ENCODE results near the gene SLC49A3. TPM values are rescaled to one million over a fixed set of nuclear protein-coding genes. Genes with fewer than 3 reads are reported as not detected.

SLC49A3 gene
- total and polyA plus RNA-seq, 10 of the 15 experiments (the other 5 are each of a cell fraction or from before 2014, with no cell fraction given) = 0.09 to 0.85 (median 0.18) TPM; not detected in 4

DNA sequence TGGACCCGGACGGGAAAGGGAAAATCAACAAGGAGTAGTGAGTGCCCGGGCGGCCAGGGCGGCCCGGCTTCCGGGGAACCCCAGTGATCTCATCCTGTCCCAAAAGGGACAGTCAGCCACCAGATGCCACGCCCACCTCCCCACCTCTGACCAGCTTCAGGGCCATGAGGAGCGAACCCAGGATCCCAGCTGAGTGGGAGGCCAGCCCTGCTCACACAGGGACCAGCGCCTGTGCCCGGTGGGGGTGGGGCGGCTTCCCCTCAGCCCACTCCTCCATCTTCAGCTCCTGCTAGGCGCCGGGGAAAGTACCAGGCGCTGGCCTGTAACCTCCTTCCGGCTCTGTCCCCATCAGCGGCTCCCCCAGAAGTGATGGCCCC is 8.4 kb downstream of the SLC49A3 start (continued):
- TF ChIP-seq, protein P1, sequence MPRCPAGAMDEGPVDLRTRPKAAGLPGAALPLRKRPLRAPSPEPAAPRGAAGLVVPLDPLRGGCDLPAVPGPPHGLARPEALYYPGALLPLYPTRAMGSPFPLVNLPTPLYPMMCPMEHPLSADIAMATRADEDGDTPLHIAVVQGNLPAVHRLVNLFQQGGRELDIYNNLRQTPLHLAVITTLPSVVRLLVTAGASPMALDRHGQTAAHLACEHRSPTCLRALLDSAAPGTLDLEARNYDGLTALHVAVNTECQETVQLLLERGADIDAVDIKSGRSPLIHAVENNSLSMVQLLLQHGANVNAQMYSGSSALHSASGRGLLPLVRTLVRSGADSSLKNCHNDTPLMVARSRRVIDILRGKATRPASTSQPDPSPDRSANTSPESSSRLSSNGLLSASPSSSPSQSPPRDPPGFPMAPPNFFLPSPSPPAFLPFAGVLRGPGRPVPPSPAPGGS (IDR thresholded peaks at IDR 0.05; ENCODE audit: borderline replicate concordance, insufficient read depth, low read depth, low read length, poor library complexity, severe bottlenecking) = no peak
- TF ChIP-seq STAT3 (IDR thresholded peaks at IDR 0.05; ENCODE audit: low read depth, low read length) (no peak), POU2F2 (IDR thresholded peaks at IDR 0.05; ENCODE audit: borderline replicate concordance, low read depth, low read length) (no peak), MEF2A (IDR thresholded peaks at IDR 0.05; ENCODE audit: insufficient read depth, low read depth, low read length) (no peak), CBX5 (IDR thresholded peaks at IDR 0.05; ENCODE audit: low read depth) (no peak), BMI1 (IDR thresholded peaks at IDR 0.05; ENCODE audit: borderline replicate concordance) (no peak)

DNA sequence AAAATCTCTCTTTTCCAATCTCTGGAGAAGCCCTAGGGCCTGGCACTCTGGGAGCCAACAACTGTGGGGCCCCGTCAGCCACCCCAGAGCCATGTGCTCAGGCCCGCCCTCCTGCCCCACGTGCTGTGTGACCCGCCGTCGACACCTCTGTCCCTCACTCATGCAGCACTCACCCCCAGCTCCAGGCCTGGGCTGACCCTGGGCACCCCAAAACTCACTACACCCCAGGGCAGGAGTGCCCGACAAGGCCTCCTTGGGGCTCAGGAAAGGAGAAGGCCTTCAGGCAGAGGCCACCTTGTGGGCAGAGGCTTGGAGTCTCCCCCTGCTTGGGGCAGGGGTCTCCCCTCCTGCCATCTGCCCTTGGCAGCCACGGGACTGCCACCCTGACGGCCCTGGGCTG is 8.9 kb downstream of the SLC49A3 start:
- Histone ChIP-seq H3K9me3 (replicated peaks; ENCODE audit: control insufficient read depth, insufficient read depth, low read length) (no peaks in the 10 kb centered on the region), H2AFZ (ENCODE audit: control insufficient read depth, low read depth, low read length) (no peak overlapping the region), H4K20me1 (ENCODE audit: control insufficient read depth, insufficient read depth) (no peaks in the 10 kb centered on the region), H3K27me3 (replicated peaks in 1 of 2; ENCODE audit: control insufficient read depth in 2 of 2, insufficient read depth in 2 of 2, low read length in 1 of 2) (no peaks in the 10 kb centered on the region), H3K4me3 (no peak overlapping the region), H3K9ac (ENCODE audit: control insufficient read depth, insufficient read depth, low read length) (no peak overlapping the region), H3K4me1 (ENCODE audit: control insufficient read depth, insufficient read depth, low read length) (peaks cover 36% of the 10 kb centered on the region), H3K36me3 (ENCODE audit: control insufficient read depth in 2 of 2, insufficient read depth in 2 of 2, low read length in 1 of 2) (no peaks in the 10 kb centered on the region), H3K79me2 (ENCODE audit: control insufficient read depth, insufficient read depth, low read length) (peaks cover 6% of the 10 kb centered on the region), H3K4me2 (ENCODE audit: control insufficient read depth, insufficient read depth) (peak overlapping the region; percentile 89), H3K27ac (ENCODE audit: control insufficient read depth, insufficient read depth) (no peak overlapping the region)
- intact Hi-C loops (cut with micrococcal nuclease; ENCODE audit: unreplicated experiment) (no loop called here), in situ Hi-C loops (cut with MboI) (no loop called here)
- ChIA-PET CTCF (no interaction called here), RAD21 (ENCODE audit: unreplicated experiment) (no interaction called here), SMC1A (ENCODE audit: uncharacterized antibody, unreplicated experiment) (interaction anchor here (1.1 kb wide), 1 partner anchor 74 kb away, joined by 3 read pairs; no protein-coding TSS in a partner anchor), POLR2A (interaction anchor here (1.8 kb wide), 1 partner anchor 19 kb away, joined by 5 read pairs; no protein-coding TSS in a partner anchor)
- DNase-seq (ENCODE audit: low read depth, low spot score) (no peak), ATAC-seq (no peak), FAIRE-seq (no peak)
- WGBS (ENCODE audit: insufficient coverage, insufficient replicate concordance, low lambda C conversion rate, missing lambda C conversion rate) = 68% methylated on average over 9 of the region's 9 CpGs
- no TSS peak for BruUV-seq (replicated peaks)
- TF ChIP-seq SRF (IDR thresholded peaks at IDR 0.05; ENCODE audit: low read depth in 2 of 2, low read length in 2 of 2) (no peak), SREBF2 (IDR thresholded peaks at IDR 0.05; ENCODE audit: low read length) (no peak)
- TF ChIP-seq, protein P2, sequence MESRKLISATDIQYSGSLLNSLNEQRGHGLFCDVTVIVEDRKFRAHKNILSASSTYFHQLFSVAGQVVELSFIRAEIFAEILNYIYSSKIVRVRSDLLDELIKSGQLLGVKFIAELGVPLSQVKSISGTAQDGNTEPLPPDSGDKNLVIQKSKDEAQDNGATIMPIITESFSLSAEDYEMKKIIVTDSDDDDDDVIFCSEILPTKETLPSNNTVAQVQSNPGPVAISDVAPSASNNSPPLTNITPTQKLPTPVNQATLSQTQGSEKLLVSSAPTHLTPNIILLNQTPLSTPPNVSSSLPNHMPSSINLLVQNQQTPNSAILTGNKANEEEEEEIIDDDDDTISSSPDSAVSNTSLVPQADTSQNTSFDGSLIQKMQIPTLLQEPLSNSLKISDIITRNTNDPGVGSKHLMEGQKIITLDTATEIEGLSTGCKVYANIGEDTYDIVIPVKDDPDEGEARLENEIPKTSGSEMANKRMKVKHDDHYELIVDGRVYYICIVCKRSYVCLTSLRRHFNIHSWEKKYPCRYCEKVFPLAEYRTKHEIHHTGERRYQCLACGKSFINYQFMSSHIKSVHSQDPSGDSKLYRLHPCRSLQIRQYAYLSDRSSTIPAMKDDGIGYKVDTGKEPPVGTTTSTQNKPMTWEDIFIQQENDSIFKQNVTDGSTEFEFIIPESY (IDR thresholded peaks at IDR 0.05) = no peak
- TF ChIP-seq, protein P3, sequence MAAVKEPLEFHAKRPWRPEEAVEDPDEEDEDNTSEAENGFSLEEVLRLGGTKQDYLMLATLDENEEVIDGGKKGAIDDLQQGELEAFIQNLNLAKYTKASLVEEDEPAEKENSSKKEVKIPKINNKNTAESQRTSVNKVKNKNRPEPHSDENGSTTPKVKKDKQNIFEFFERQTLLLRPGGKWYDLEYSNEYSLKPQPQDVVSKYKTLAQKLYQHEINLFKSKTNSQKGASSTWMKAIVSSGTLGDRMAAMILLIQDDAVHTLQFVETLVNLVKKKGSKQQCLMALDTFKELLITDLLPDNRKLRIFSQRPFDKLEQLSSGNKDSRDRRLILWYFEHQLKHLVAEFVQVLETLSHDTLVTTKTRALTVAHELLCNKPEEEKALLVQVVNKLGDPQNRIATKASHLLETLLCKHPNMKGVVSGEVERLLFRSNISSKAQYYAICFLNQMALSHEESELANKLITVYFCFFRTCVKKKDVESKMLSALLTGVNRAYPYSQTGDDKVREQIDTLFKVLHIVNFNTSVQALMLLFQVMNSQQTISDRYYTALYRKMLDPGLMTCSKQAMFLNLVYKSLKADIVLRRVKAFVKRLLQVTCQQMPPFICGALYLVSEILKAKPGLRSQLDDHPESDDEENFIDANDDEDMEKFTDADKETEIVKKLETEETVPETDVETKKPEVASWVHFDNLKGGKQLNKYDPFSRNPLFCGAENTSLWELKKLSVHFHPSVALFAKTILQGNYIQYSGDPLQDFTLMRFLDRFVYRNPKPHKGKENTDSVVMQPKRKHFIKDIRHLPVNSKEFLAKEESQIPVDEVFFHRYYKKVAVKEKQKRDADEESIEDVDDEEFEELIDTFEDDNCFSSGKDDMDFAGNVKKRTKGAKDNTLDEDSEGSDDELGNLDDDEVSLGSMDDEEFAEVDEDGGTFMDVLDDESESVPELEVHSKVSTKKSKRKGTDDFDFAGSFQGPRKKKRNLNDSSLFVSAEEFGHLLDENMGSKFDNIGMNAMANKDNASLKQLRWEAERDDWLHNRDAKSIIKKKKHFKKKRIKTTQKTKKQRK (IDR thresholded peaks at IDR 0.05; ENCODE audit: low read depth, low read length) = no peak
- TF ChIP-seq, protein P4, sequence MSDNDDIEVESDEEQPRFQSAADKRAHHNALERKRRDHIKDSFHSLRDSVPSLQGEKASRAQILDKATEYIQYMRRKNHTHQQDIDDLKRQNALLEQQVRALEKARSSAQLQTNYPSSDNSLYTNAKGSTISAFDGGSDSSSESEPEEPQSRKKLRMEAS (IDR thresholded peaks at IDR 0.05; ENCODE audit: low read depth, low read length) = no peak
- TF ChIP-seq, protein P5, sequence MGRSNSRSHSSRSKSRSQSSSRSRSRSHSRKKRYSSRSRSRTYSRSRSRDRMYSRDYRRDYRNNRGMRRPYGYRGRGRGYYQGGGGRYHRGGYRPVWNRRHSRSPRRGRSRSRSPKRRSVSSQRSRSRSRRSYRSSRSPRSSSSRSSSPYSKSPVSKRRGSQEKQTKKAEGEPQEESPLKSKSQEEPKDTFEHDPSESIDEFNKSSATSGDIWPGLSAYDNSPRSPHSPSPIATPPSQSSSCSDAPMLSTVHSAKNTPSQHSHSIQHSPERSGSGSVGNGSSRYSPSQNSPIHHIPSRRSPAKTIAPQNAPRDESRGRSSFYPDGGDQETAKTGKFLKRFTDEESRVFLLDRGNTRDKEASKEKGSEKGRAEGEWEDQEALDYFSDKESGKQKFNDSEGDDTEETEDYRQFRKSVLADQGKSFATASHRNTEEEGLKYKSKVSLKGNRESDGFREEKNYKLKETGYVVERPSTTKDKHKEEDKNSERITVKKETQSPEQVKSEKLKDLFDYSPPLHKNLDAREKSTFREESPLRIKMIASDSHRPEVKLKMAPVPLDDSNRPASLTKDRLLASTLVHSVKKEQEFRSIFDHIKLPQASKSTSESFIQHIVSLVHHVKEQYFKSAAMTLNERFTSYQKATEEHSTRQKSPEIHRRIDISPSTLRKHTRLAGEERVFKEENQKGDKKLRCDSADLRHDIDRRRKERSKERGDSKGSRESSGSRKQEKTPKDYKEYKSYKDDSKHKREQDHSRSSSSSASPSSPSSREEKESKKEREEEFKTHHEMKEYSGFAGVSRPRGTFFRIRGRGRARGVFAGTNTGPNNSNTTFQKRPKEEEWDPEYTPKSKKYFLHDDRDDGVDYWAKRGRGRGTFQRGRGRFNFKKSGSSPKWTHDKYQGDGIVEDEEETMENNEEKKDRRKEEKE (IDR thresholded peaks at IDR 0.05) = no peak

All from GM12878 (cell line).